ENCODE results near the gene GAS5. TPM values are rescaled to one million over a fixed set of nuclear protein-coding genes. Genes with fewer than 3 reads are reported as not detected.

The GAS5 gene
- 586 TPM for polyA plus RNA-seq (2013, experiment 1 of 4)
- 627 TPM for polyA plus RNA-seq (2013, experiment 2 of 4)
- polyA plus RNA-seq (2013, experiment 3 of 4), result 622 TPM
- polyA plus RNA-seq (2013, experiment 4 of 4), result 679 TPM

- Histone ChIP-seq H3K27me3 (ENCODE audit: control insufficient read depth, insufficient read depth, low read length, poor library complexity, severe bottlenecking) (no peaks in the 10 kb centered on the region), H3K27ac (ENCODE audit: insufficient read depth, low read depth, low read length, poor library complexity, severe bottlenecking) (peak within 1 kb of the TSS; percentile 90), H3K4me1 (ENCODE audit: control insufficient read depth, insufficient read depth, low read length) (peaks cover 12% of the 10 kb centered on the region), H3K9me3 (ENCODE audit: control insufficient read depth, low read length) (no peaks in the 10 kb centered on the region), H3K4me3 (ENCODE audit: insufficient read depth, low read depth, low read length) (peak within 1 kb of the TSS; percentile 92), H3K36me3 (ENCODE audit: control insufficient read depth, insufficient read depth, low read length) (peaks cover 29% of the 10 kb centered on the region)
- 0% methylated on average over 23 to 30 of the region's 30 CpGs for WGBS, 2 experiments
Measured at GRCh38 chr1:173867753-173868265, at the start of gene GAS5. Gene GAS5 (minus strand): TSS chr1:173867989.

DNA sequence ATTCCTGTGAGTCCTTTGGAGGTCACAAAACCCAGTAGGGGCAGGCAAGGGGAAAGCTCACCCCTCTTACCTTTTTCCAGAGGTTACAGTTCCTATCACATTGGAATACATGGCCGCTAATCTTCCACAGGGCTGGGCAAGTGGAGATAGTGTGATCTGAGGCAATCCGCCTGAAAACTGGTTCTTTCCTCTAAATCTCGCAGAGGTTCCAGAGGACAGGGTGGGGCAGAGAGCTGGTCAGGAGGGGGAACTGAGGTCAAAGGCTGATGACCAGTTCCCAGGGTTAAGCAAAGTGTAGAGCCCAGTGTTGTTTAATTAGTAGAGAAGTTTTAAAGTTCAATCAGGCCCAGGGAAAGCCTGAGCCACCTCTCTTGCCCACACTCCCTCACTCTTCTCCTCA, 49.4 kb upstream of the GAS5 start, which contains the start of gene SERPINC1:
Gene SERPINC1, minus strand, starts transcription at position 179 of the 400 bp plus-strand sequence. Its CDS starts 68 bp downstream, at position 111.
- no peaks in the 10 kb centered on the region for H3K9me3 ChIP-seq (ENCODE audit: control insufficient read depth, low read length)
- H3K27ac ChIP-seq (ENCODE audit: insufficient read depth, low read depth, low read length, poor library complexity, severe bottlenecking), result no peak within 1 kb of the TSS
- no peaks in the 10 kb centered on the region for H3K27me3 ChIP-seq (ENCODE audit: control insufficient read depth, insufficient read depth, low read length, poor library complexity, severe bottlenecking)
- WGBS, 2 experiments, result 95 to 96% methylated on average over 3 of the region's 3 CpGs
- H3K36me3 ChIP-seq (ENCODE audit: control insufficient read depth, insufficient read depth, low read length), result no peaks in the 10 kb centered on the region
- H3K4me3 ChIP-seq (ENCODE audit: insufficient read depth, low read depth, low read length), result no peak within 1 kb of the TSS
- H3K4me1 ChIP-seq (ENCODE audit: control insufficient read depth, insufficient read depth, low read length), result no peaks in the 10 kb centered on the region

DNA sequence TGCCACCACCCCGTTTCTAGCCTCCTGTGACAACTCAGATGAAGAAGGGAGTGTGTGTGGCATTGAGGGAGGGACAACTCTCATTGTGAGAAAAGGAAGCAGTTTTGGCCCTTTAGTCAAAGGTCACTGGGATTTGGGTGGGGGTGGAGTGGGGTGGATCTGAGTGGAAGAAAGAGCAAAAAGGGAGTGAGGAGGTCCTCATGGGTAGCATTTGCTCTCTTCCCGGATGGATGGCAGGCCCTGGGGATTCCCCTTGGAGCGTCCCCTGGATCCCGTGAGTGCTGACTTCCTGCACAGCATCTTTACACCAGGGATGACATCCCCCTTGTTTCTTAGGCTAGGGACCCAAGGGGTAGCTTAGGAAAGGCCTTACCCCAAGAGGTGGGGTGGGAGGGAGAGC, 48.9 kb upstream of the GAS5 start:
- Histone ChIP-seq H3K27me3 (ENCODE audit: control insufficient read depth, insufficient read depth, low read length, poor library complexity, severe bottlenecking) (no peaks in the 10 kb centered on the region), H3K9me3 (ENCODE audit: control insufficient read depth, low read length) (no peaks in the 10 kb centered on the region), H3K4me1 (ENCODE audit: control insufficient read depth, insufficient read depth, low read length) (no peaks in the 10 kb centered on the region), H3K4me3 (ENCODE audit: insufficient read depth, low read depth, low read length) (no peak overlapping the region), H3K36me3 (ENCODE audit: control insufficient read depth, insufficient read depth, low read length) (no peaks in the 10 kb centered on the region), H3K27ac (ENCODE audit: insufficient read depth, low read depth, low read length, poor library complexity, severe bottlenecking) (no peak overlapping the region)
- WGBS, 2 experiments, result 90 to 97% methylated on average over 4 of the region's 4 CpGs

DNA sequence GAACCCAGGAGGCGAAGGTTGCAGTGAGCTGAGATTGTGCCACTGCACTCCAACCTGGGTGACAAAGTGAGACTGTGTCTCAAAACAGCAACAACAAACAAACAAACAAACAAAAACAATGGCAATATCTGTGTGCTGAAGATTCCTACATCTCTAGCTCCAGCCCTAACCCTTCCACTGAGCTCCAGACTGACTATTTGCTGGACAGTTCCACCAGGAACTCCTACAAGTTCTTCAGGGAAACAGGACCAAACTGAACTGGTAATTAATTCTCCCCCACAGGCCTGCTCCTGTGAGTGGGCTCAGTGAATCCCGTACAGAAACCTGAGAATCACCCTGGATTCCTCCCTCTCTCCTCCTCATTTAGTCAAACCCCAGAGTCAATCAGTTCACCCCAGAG, 47.8 kb upstream of the GAS5 start:
- no peak overlapping the region for H3K27ac ChIP-seq (ENCODE audit: insufficient read depth, low read depth, low read length, poor library complexity, severe bottlenecking)
- no peaks in the 10 kb centered on the region for H3K27me3 ChIP-seq (ENCODE audit: control insufficient read depth, insufficient read depth, low read length, poor library complexity, severe bottlenecking)
- no peaks in the 10 kb centered on the region for H3K36me3 ChIP-seq (ENCODE audit: control insufficient read depth, insufficient read depth, low read length)
- H3K9me3 ChIP-seq (ENCODE audit: control insufficient read depth, low read length), result no peaks in the 10 kb centered on the region
- 91 to 95% methylated on average over 2 of the region's 2 CpGs for whole genome bisulfite sequencing, 2 experiments
- H3K4me1 ChIP-seq (ENCODE audit: control insufficient read depth, insufficient read depth, low read length), result no peaks in the 10 kb centered on the region
- H3K4me3 ChIP-seq (ENCODE audit: insufficient read depth, low read depth, low read length), result no peak overlapping the region

DNA sequence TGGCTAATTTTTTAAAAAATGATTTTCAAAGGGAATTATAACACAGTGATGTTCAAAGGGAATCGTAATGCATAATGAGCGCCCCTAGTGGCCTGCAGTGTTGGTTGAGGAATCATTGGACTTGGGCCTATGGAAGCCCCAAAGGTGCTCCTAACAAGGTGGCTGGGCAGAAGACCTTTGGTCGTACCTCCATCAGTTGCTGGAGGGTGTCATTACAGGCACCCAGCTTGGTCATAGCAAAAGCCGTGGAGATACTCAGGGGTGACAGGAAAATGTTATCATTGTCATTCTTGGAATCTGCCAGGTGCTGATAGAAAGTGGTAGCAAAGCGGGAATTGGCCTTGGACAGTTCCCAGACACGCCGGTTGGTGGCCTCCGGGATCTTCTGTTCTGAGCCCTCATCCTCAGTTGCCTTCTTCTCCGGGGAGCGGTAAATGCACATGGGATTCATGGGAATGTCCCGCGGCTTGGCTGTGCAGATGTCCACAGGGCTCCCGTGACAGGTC, 46.6 kb upstream of the GAS5 start:
- Histone ChIP-seq H3K4me1 (ENCODE audit: control insufficient read depth, insufficient read depth, low read length) (no peaks in the 10 kb centered on the region), H3K9me3 (ENCODE audit: control insufficient read depth, low read length) (no peaks in the 10 kb centered on the region), H3K4me3 (ENCODE audit: insufficient read depth, low read depth, low read length) (no peak overlapping the region), H3K27me3 (ENCODE audit: control insufficient read depth, insufficient read depth, low read length, poor library complexity, severe bottlenecking) (no peaks in the 10 kb centered on the region), H3K27ac (ENCODE audit: insufficient read depth, low read depth, low read length, poor library complexity, severe bottlenecking) (no peak overlapping the region), H3K36me3 (ENCODE audit: control insufficient read depth, insufficient read depth, low read length) (no peaks in the 10 kb centered on the region)
- 84 to 87% methylated on average over 13 of the region's 13 CpGs for WGBS, 2 experiments

DNA sequence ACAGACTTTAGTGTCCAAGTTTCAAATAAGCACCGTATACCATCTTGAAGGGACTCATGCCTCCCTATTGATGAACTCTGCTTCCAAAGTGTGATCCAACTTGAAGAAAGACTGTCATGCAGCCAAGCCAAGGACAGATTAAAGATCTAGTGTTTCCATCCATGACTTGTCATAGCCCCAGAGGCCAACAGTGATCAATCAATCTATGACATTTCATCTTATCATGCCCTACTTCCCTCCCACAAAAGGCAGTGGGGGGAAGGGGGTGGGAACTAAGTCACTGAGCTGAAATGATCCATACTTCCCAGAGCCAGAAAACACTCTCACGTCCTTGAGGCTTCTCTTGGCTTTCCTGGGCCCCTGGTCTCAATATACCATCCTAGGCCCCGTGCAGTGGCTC, 45.3 kb upstream of the GAS5 start:
- Histone ChIP-seq H3K27me3 (ENCODE audit: control insufficient read depth, insufficient read depth, low read length, poor library complexity, severe bottlenecking) (no peaks in the 10 kb centered on the region), H3K27ac (ENCODE audit: insufficient read depth, low read depth, low read length, poor library complexity, severe bottlenecking) (no peak overlapping the region), H3K4me3 (ENCODE audit: insufficient read depth, low read depth, low read length) (no peak overlapping the region), H3K36me3 (ENCODE audit: control insufficient read depth, insufficient read depth, low read length) (no peaks in the 10 kb centered on the region), H3K9me3 (ENCODE audit: control insufficient read depth, low read length) (no peaks in the 10 kb centered on the region), H3K4me1 (ENCODE audit: control insufficient read depth, insufficient read depth, low read length) (no peaks in the 10 kb centered on the region)
- WGBS, 2 experiments, result 90 to 94% methylated on average over 3 of the region's 3 CpGs

DNA sequence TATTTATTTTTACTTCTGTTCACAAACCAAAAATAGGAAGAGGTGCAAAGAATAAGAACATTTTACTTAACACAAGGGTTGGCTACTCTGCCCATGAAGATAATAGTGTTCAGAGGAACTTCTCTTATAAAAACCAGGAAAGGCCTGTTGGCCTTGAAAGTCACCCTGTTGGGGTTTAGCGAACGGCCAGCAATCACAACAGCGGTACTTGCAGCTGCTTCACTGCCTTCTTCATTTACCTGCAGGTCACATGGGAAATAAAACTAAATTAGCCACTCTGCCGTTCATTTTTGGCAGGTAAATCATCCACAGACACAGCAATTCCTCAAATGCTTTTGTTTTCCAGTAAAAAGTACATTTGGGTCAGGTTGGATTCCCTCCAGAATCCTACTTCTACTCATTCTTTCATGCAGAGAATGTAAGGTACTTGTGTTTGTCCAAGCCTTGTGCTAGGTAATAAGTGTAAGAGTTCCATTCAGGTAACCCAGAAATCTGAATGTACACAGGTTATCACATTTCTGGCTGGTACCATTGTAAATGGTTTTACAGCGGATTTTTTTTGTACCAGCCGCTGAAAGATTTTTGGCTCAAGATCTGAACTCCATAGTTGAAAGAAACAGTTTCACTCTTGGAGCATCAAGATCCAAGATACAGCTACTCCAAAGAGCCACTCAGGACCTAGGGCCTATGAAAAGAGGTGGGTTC, 36.2 kb upstream of the GAS5 start:
- H3K27me3 ChIP-seq (ENCODE audit: control insufficient read depth, insufficient read depth, low read length, poor library complexity, severe bottlenecking), result no peaks in the 10 kb centered on the region
- H3K4me1 ChIP-seq (ENCODE audit: control insufficient read depth, insufficient read depth, low read length), result no peaks in the 10 kb centered on the region
- H3K36me3 ChIP-seq (ENCODE audit: control insufficient read depth, insufficient read depth, low read length), result no peaks in the 10 kb centered on the region
- H3K9me3 ChIP-seq (ENCODE audit: control insufficient read depth, low read length), result no peaks in the 10 kb centered on the region
- no peak overlapping the region for H3K27ac ChIP-seq (ENCODE audit: insufficient read depth, low read depth, low read length, poor library complexity, severe bottlenecking)
- 93 to 94% methylated on average over 6 of the region's 6 CpGs for WGBS, 2 experiments
- H3K4me3 ChIP-seq (ENCODE audit: insufficient read depth, low read depth, low read length), result no peak overlapping the region

DNA sequence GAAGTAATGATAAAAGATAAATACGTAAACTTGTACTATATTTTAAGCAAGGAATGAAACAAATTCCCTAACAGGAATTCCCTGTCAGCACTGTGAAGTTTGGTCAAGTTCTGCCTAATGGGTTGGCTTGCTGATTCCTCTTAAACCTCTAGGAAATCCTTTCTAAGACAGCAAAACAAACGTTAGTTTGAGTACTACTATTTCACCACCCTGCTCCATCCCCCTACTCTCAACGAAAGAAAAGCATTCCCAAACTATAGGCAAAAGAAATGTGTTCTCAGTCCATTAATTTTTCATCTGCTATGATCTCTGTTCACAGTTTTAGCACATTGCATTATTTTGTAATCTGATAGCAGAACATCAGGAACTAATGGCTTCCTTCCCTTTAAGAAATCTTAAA, 33.2 kb upstream of the GAS5 start:
- Histone ChIP-seq H3K9me3 (ENCODE audit: control insufficient read depth, low read length) (no peaks in the 10 kb centered on the region), H3K36me3 (ENCODE audit: control insufficient read depth, insufficient read depth, low read length) (no peaks in the 10 kb centered on the region), H3K27ac (ENCODE audit: insufficient read depth, low read depth, low read length, poor library complexity, severe bottlenecking) (no peak overlapping the region), H3K4me3 (ENCODE audit: insufficient read depth, low read depth, low read length) (no peak overlapping the region), H3K27me3 (ENCODE audit: control insufficient read depth, insufficient read depth, low read length, poor library complexity, severe bottlenecking) (no peaks in the 10 kb centered on the region), H3K4me1 (ENCODE audit: control insufficient read depth, insufficient read depth, low read length) (no peaks in the 10 kb centered on the region)
- 58 to 70% methylated on average over 3 of the region's 3 CpGs for WGBS, 2 experiments

- H3K9me3 ChIP-seq (ENCODE audit: control insufficient read depth, low read length), result no peaks in the 10 kb centered on the region
- WGBS, 2 experiments, result 89 to 96% methylated on average over 2 of the region's 2 CpGs
- no peak overlapping the region for H3K4me3 ChIP-seq (ENCODE audit: insufficient read depth, low read depth, low read length)
Measured at GRCh38 chr1:173900427-173900826, 32.6 kb upstream of the GAS5 start.

GRCh38 chr1:173894189-173894588, 26.4 kb upstream of the GAS5 start:
- no peak overlapping the region for H3K27ac ChIP-seq (ENCODE audit: insufficient read depth, low read depth, low read length, poor library complexity, severe bottlenecking)
- H3K4me3 ChIP-seq (ENCODE audit: insufficient read depth, low read depth, low read length), result no peak overlapping the region
- H3K36me3 ChIP-seq (ENCODE audit: control insufficient read depth, insufficient read depth, low read length), result no peaks in the 10 kb centered on the region
- no peaks in the 10 kb centered on the region for H3K4me1 ChIP-seq (ENCODE audit: control insufficient read depth, insufficient read depth, low read length)
- no peaks in the 10 kb centered on the region for H3K9me3 ChIP-seq (ENCODE audit: control insufficient read depth, low read length)
- no peaks in the 10 kb centered on the region for H3K27me3 ChIP-seq (ENCODE audit: control insufficient read depth, insufficient read depth, low read length, poor library complexity, severe bottlenecking)
- 86% methylated on average over 3 of the region's 3 CpGs for WGBS, 2 experiments

More at GRCh38 chr1:173900427-173900826, 32.6 kb upstream of the GAS5 start:
- no peaks in the 10 kb centered on the region for H3K27me3 ChIP-seq (ENCODE audit: control insufficient read depth, insufficient read depth, low read length, poor library complexity, severe bottlenecking)
- no peak overlapping the region for H3K27ac ChIP-seq (ENCODE audit: insufficient read depth, low read depth, low read length, poor library complexity, severe bottlenecking)
- H3K36me3 ChIP-seq (ENCODE audit: control insufficient read depth, insufficient read depth, low read length), result no peaks in the 10 kb centered on the region
- H3K4me1 ChIP-seq (ENCODE audit: control insufficient read depth, insufficient read depth, low read length), result no peaks in the 10 kb centered on the region

All from ectodermal cell (in vitro differentiated cells).